Activated naive CD8-positive, alpha-beta T cell (primary cell): Measurements from ENCODE around the gene RPS24.

Experiments used
- H3K27ac Mint-ChIP-seq: one replicate; pipeline ENCODE4 v1.8.0; 2021; ENCODE audit warnings: mixed read lengths
- H3K27me3 Mint-ChIP-seq: one replicate; pipeline ENCODE4 v1.8.0; 2021; ENCODE audit warnings: mixed read lengths
- H3K36me3 Mint-ChIP-seq: one replicate; pipeline ENCODE4 v1.8.0; 2021; ENCODE audit warnings: mixed read lengths
- H3K4me1 Mint-ChIP-seq: one replicate; pipeline ENCODE4 v1.8.0; 2021; ENCODE audit warnings: low read depth, mixed read lengths
- H3K4me3 Mint-ChIP-seq: one replicate; pipeline ENCODE4 v1.8.0; 2021; ENCODE audit warnings: mild to moderate bottlenecking, mixed read lengths
- H3K9me3 Mint-ChIP-seq: one replicate; pipeline ENCODE4 v1.8.0; 2021; ENCODE audit warnings: low read depth, mixed read lengths

Gene RPS24

GRCh38 chr10:78079411-78079810 is 45.7 kb downstream of the RPS24 start:
- no peak overlapping the region for H3K27ac Mint-ChIP-seq
- H3K4me3 Mint-ChIP-seq: no peak overlapping the region
- no peaks in the 10 kb centered on the region for H3K4me1 Mint-ChIP-seq
- H3K27me3 Mint-ChIP-seq: no peaks in the 10 kb centered on the region
- no peaks in the 10 kb centered on the region for H3K36me3 Mint-ChIP-seq
- no peaks in the 10 kb centered on the region for H3K9me3 Mint-ChIP-seq

DNA sequence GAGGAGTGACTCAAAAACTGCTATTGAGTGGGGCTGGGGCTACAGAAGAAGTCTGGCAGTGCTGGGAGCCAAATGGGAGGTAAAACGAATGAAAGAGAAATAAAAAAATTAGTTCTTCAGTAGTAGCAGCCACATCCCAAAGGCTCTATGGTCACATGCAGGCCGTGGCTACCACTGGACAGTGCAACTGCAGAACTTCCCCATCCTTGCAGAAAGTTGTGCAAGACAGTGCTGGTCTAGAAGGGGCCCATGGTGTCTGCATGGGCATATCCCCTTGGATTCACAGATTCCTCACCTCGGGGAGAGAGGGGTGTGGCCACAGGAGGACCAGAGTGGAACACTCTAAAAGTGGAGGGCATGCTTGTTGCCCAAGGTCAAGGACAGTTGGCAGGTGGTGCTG is 47.6 kb downstream of the RPS24 start:
- Mint-ChIP-seq H3K27me3 (no peaks in the 10 kb centered on the region), H3K36me3 (no peaks in the 10 kb centered on the region), H3K4me1 (no peaks in the 10 kb centered on the region), H3K27ac (no peak overlapping the region), H3K4me3 (no peak overlapping the region), H3K9me3 (no peaks in the 10 kb centered on the region)

DNA sequence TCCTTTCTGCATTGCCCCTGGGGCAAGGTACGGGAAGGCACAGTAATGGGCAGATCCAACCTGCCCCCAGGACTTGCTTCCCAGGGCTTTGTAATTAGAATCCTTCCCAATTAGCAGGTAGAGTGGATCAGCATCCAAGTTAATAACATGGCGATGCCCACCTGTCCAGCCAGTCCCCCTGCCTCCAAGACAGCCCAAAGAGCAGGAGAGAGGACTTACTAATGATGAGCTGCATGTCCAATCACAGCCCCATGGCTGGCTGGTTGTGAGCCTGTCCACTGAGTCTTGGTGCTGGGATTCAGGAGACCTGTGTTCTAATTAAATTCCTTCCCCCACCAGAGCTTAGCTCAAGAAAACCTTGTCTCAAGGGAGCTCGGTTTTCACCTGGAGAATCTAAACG is 49.0 kb downstream of the RPS24 start:
- H3K9me3 Mint-ChIP-seq: no peaks in the 10 kb centered on the region
- H3K4me1 Mint-ChIP-seq: no peaks in the 10 kb centered on the region
- no peaks in the 10 kb centered on the region for H3K36me3 Mint-ChIP-seq
- H3K27me3 Mint-ChIP-seq: peaks cover 3% of the 10 kb centered on the region
- no peak overlapping the region for H3K4me3 Mint-ChIP-seq
- no peak overlapping the region for H3K27ac Mint-ChIP-seq
